OCI-M2 (cell line): ENCODE measurements around the gene PAX5.

ENCODE experiments used
- DNase-seq: peaks from one replicate; lab custom pipeline; 2025; ENCODE audit not compliant: unreplicated experiment; lab: John Stamatoyannopoulos, UW

Gene PAX5

GRCh38 chr9:36988848-36989247 is 45.2 kb downstream of the PAX5 start:
- no peak for DNase-seq

- no peak for DNase-seq
Measured at GRCh38 chr9:36987891-36988290, 46.2 kb downstream of the PAX5 start.

- no peak for DNase-seq
Measured at GRCh38 chr9:36987409-36987808, 46.7 kb downstream of the PAX5 start.

- no peak for DNase-seq
Measured at GRCh38 chr9:36986468-36987408, 47.3 kb downstream of the PAX5 start.

- DNase-seq: no peak
Measured at GRCh38 chr9:36985769-36986467, 48.1 kb downstream of the PAX5 start.

- DNase-seq: no peak
Measured at GRCh38 chr9:36985061-36985768, 48.9 kb downstream of the PAX5 start.

- no peak for DNase-seq
Measured at GRCh38 chr9:36980148-36980974, 53.7 kb downstream of the PAX5 start.

- no peak for DNase-seq
Measured at GRCh38 chr9:36976371-36977030, 57.6 kb downstream of the PAX5 start.

GRCh38 chr9:36974731-36975130 is 59.3 kb downstream of the PAX5 start:
- DNase-seq: no peak

- no peak for DNase-seq
Measured at GRCh38 chr9:36971935-36972488, 62.1 kb downstream of the PAX5 start.

GRCh38 chr9:36970007-36970888 is 63.8 kb downstream of the PAX5 start:
- DNase-seq: no peak

GRCh38 chr9:36969216-36969771 is 64.8 kb downstream of the PAX5 start:
- DNase-seq: no peak

- DNase-seq: no peak
Measured at GRCh38 chr9:36968574-36969215, 65.4 kb downstream of the PAX5 start.

- DNase-seq: no peak
Measured at GRCh38 chr9:36967997-36968396, 66.1 kb downstream of the PAX5 start.

- no peak for DNase-seq
Measured at GRCh38 chr9:36966371-36967097, 67.5 kb downstream of the PAX5 start.

GRCh38 chr9:36964791-36965190 is 69.3 kb downstream of the PAX5 start:
- no peak for DNase-seq

GRCh38 chr9:36963346-36963745 is 70.7 kb downstream of the PAX5 start:
- no peak for DNase-seq
